Caco-2 (cell line): ENCODE results near the gene KCNT2. TPM values are rescaled to one million over a fixed set of nuclear protein-coding genes. Genes with fewer than 3 reads are reported as not detected.

Experiments used
- Bru-seq: library from RNA; stranded (reverse); fragments of 400-500 nt; gene quantifications from one replicate; lab custom pipeline; 2021; lab: Mats Ljungman, UMichigan
- BruChase-seq, 2 experiments: library from RNA; stranded (reverse); fragments of 400-500 nt; gene quantifications; one replicate each; lab custom pipeline; 2021; lab: Mats Ljungman, UMichigan
- BruUV-seq: library from RNA; stranded (reverse); fragments of 400-500 nt; replicated peaks from 2 replicates; lab custom pipeline; 2021; lab: Mats Ljungman, UMichigan
- CTCF ChIA-PET: fragments of 300-600 bp; sonication (Branson Sonifier 250); formaldehyde crosslinking; loops from one replicate; lab custom pipeline; 2022; ENCODE audit warnings: antibody characterized with exemption; lab: Charles Lee
- POLR2A ChIA-PET: fragments of 300-600 bp; sonication (Branson Sonifier 250); formaldehyde crosslinking; loops from one replicate; lab custom pipeline; 2022; ENCODE audit warnings: antibody characterized with exemption; lab: Charles Lee
- DNase-seq, 2 experiments: peaks; one replicate each; pipeline versions ENCODE4 v3.0.0 to v3.0.0-alpha.2; 2020 to 2022
- H3K27me3 ChIP-seq: replicated peaks from 2 replicates; pipeline ENCODE4 v1.6.0; 2011; ENCODE audit warnings: low read length; ENCODE audit not compliant: control insufficient read depth, insufficient read depth
- H3K36me3 ChIP-seq: 2 replicates; pipeline ENCODE4 v1.5.1; 2011; ENCODE audit warnings: low read length; ENCODE audit not compliant: control insufficient read depth, insufficient read depth
- H3K4me1 ChIP-seq: fragments of 250-450 bp; sonication (Bioruptor Pico); 2 replicates; pipeline ENCODE4 v1.5.1; 2020; ENCODE audit warnings: mild to moderate bottlenecking
- H3K4me3 ChIP-seq: 2 replicates; pipeline ENCODE4 v1.5.1; 2011; ENCODE audit warnings: low read depth, mild to moderate bottlenecking, control low read depth, low read length
- H3K9me3 ChIP-seq: fragments of 250-450 bp; sonication (Bioruptor Pico); 2 replicates; pipeline ENCODE4 v1.5.1; 2020; ENCODE audit warnings: mild to moderate bottlenecking, moderate library complexity
- H3K27ac Mint-ChIP-seq: one replicate; pipeline ENCODE4 v1.8.0; 2022; ENCODE audit warnings: mixed read lengths; ENCODE audit not compliant: unreplicated experiment
- H3K27me3 Mint-ChIP-seq: one replicate; pipeline ENCODE4 v1.8.0; 2022; ENCODE audit warnings: mixed read lengths; ENCODE audit not compliant: insufficient read depth, unreplicated experiment
- H3K36me3 Mint-ChIP-seq: one replicate; pipeline ENCODE4 v1.8.0; 2022; ENCODE audit warnings: mild to moderate bottlenecking, mixed read lengths; ENCODE audit not compliant: insufficient read depth, unreplicated experiment
- H3K4me1 Mint-ChIP-seq: one replicate; pipeline ENCODE4 v1.8.0; 2022; ENCODE audit warnings: low read depth, mixed read lengths; ENCODE audit not compliant: unreplicated experiment
- H3K4me3 Mint-ChIP-seq: one replicate; pipeline ENCODE4 v1.8.0; 2022; ENCODE audit warnings: mild to moderate bottlenecking, moderate library complexity, mixed read lengths; ENCODE audit not compliant: unreplicated experiment
- H3K9me3 Mint-ChIP-seq: one replicate; pipeline ENCODE4 v1.8.0; 2022; ENCODE audit warnings: mixed read lengths; ENCODE audit not compliant: unreplicated experiment
- intact Hi-C: fragments of 100-400 bp; cut with micrococcal nuclease; formaldehyde crosslinking; loops from one replicate; pipeline ENCODE4 v1.10.0; 2022; ENCODE audit not compliant: unreplicated experiment
- long read RNA-seq: library from polyadenylated mRNA; stranded (forward); transcript quantifications from one replicate; pipeline ENCODE4 v2.0.0, GENCODE V29; 2022
- total RNA-seq: library from RNA; stranded (reverse); gene quantifications from 2 replicates; pipeline ENCODE4 v1.2.3, GENCODE V29; 2022
- TF ChIP-seq, protein P1 (sequence below), 2 experiments: fragments of 200-600 bp in 1 of 2; IDR thresholded peaks; 1 replicate in 1 of 2; 2 replicates in 1 of 2; pipeline versions ENCODE4 v1.5.1 to v1.8.0; 2011 to 2022; ENCODE audit warnings: antibody characterized with exemption in 1 of 2, control low read depth in 1 of 2, inconsistent platforms in 1 of 2, low read depth in 1 of 2, low read length in 1 of 2, mild to moderate bottlenecking in 1 of 2, moderate library complexity in 1 of 2; ENCODE audit not compliant: insufficient read depth in 1 of 2, severe bottlenecking in 1 of 2, unreplicated experiment in 1 of 2

The KCNT2 gene
- total RNA-seq (not detected in 2 replicates), Bru-seq, nascent RNA (percentile 0 among the genes with signal in this experiment), BruChase-seq, experiment 1, labeled RNA remaining after a 2-hour chase (percentile 0 among the genes with signal in this experiment), BruChase-seq, experiment 2, labeled RNA remaining after a 6-hour chase (percentile 1 among the genes with signal in this experiment)
- long read RNA-seq, result 0 reads

DNA sequence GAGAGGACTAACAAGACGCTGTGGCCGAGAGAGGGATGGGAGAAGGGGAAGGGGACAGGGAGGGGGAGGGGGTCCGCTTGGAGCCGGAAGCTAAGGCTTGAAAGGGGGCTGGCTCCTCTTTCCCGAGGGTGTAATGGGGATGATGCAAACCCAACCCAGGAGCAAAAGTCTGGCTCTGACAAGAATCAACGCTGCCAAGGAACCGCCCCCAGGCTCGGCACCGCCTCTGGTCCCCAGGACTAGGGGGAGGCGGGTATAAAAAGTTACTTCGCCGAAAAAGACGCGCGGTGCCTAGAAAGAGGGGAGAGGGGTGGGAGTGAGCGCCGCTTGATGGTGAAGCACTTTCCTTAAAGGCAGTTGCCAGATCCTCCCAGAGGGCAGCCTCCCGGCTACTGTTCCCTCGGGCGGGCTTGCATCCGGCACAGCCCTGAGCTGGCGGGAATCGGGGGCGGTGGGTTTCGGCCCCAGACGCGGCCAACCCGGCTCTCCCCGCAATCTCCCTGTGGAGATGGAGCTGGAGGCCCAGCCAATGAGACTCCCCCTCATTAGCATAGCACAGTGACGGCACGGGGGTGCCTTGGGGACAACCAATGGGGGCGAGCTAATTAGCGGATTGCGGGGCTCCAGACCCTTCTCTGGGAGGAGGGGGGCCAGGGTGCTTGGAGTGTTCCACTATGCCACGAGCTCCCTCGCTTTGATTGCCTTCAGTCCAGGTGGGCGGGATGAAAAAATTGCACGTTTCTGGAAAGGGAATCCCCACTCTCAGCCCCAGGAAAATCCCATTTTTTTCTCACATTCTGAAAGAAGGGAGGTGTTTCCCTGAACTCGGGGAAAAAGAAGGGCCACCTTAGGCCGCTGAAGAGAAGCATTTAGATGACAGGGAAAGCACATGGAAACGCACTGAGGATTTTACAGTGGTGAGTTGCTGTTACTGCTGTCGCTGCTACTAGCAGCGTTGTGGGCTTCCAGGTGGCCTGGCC is at the start of gene KCNT2:
Gene KCNT2, minus strand, starts transcription at position 51 of the 980 bp plus-strand sequence. CDS start 131 bp downstream, outside the sequence.
- ChIA-PET CTCF (no interaction called here), POLR2A (no interaction called here)
- H3K36me3 ChIP-seq, result no peaks in the 10 kb centered on the region
- no peak within 1 kb of the TSS for H3K4me3 Mint-ChIP-seq
- H3K36me3 Mint-ChIP-seq, result no peaks in the 10 kb centered on the region
- H3K27me3 Mint-ChIP-seq, result no peaks in the 10 kb centered on the region
- intact Hi-C loops, result no loop called here
- BruUV-seq, result no TSS peak
- no peak within 1 kb of the TSS for H3K4me3 ChIP-seq
- no peak within 1 kb of the TSS for H3K27ac Mint-ChIP-seq
- no peaks in the 10 kb centered on the region for H3K4me1 ChIP-seq
- H3K27me3 ChIP-seq, result no peaks in the 10 kb centered on the region
- TF ChIP-seq, protein P1, sequence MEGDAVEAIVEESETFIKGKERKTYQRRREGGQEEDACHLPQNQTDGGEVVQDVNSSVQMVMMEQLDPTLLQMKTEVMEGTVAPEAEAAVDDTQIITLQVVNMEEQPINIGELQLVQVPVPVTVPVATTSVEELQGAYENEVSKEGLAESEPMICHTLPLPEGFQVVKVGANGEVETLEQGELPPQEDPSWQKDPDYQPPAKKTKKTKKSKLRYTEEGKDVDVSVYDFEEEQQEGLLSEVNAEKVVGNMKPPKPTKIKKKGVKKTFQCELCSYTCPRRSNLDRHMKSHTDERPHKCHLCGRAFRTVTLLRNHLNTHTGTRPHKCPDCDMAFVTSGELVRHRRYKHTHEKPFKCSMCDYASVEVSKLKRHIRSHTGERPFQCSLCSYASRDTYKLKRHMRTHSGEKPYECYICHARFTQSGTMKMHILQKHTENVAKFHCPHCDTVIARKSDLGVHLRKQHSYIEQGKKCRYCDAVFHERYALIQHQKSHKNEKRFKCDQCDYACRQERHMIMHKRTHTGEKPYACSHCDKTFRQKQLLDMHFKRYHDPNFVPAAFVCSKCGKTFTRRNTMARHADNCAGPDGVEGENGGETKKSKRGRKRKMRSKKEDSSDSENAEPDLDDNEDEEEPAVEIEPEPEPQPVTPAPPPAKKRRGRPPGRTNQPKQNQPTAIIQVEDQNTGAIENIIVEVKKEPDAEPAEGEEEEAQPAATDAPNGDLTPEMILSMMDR (IDR thresholded peaks at IDR 0.05; ENCODE audit: insufficient read depth in 1 of 2, low read depth in 1 of 2, low read length in 1 of 2, severe bottlenecking in 1 of 2, unreplicated experiment in 1 of 2), result no peak
- DNase-seq, result no peak
- H3K4me1 Mint-ChIP-seq, result no peaks in the 10 kb centered on the region
- H3K9me3 ChIP-seq, result no peaks in the 10 kb centered on the region
- H3K9me3 Mint-ChIP-seq, result no peaks in the 10 kb centered on the region

DNA sequence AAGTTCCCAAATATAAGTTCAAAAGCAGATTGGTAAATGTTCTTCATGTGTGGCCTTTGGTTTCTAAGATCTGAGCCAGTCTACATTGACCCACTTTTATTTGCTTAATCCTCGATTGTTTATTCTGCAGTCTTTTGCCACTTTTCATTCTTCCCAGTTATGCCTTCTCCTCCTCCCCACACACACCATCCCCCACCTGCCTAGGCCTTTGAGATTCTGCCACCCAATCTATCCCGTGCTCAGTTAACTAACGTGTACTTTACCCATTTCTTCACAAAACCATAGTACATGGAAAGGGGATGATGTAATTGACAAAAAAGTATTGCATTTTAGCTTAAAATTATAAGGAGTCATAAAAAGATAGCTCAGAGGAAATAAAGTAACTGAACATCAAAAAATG is 47.3 kb upstream of the KCNT2 start:
- POLR2A ChIA-PET, result no interaction called here
- Histone ChIP-seq H3K4me1 (no peaks in the 10 kb centered on the region), H3K4me3 (no peak overlapping the region), H3K9me3 (no peaks in the 10 kb centered on the region), H3K36me3 (no peaks in the 10 kb centered on the region), H3K27me3 (no peaks in the 10 kb centered on the region)
- no peak overlapping the region for H3K27ac Mint-ChIP-seq
- H3K4me3 Mint-ChIP-seq, result no peak overlapping the region
- no peaks in the 10 kb centered on the region for H3K36me3 Mint-ChIP-seq
- TF ChIP-seq, protein P1 (IDR thresholded peaks at IDR 0.05; ENCODE audit: insufficient read depth in 1 of 2, low read depth in 1 of 2, low read length in 1 of 2, severe bottlenecking in 1 of 2, unreplicated experiment in 1 of 2), result no peak
- no peaks in the 10 kb centered on the region for H3K4me1 Mint-ChIP-seq
- CTCF ChIA-PET, result no interaction called here
- H3K27me3 Mint-ChIP-seq, result no peaks in the 10 kb centered on the region
- DNase-seq, result no peak
- no peaks in the 10 kb centered on the region for H3K9me3 Mint-ChIP-seq
- intact Hi-C loops, result no loop called here
- no TSS peak for BruUV-seq

DNA sequence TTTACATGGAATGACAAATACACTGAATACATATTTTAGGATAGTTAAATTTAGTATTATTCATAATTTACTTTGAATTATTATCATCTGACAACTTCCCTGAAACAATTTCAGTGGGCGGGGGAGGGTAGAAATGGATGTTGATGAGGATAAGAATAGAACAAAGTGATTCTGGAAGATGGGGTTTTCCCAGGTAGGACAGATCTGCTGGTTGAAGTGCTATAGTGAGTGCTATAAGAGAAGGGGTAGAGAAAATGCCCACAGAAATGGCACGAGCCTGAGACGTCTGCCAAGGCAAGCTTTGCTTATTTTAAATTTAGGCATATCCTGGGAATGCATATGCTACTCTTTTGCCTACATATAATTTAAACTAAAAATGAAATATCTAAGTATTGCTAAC is 46.8 kb upstream of the KCNT2 start:
- CTCF ChIA-PET, result no interaction called here
- Mint-ChIP-seq H3K27me3 (no peaks in the 10 kb centered on the region), H3K4me3 (no peak overlapping the region), H3K27ac (no peak overlapping the region), H3K36me3 (no peaks in the 10 kb centered on the region), H3K9me3 (no peaks in the 10 kb centered on the region), H3K4me1 (no peaks in the 10 kb centered on the region)
- no peaks in the 10 kb centered on the region for H3K36me3 ChIP-seq
- no TSS peak for BruUV-seq
- H3K4me3 ChIP-seq, result no peak overlapping the region
- H3K9me3 ChIP-seq, result no peaks in the 10 kb centered on the region
- TF ChIP-seq, protein P1 (IDR thresholded peaks at IDR 0.05; ENCODE audit: insufficient read depth in 1 of 2, low read depth in 1 of 2, low read length in 1 of 2, severe bottlenecking in 1 of 2, unreplicated experiment in 1 of 2), result no peak
- POLR2A ChIA-PET, result no interaction called here
- intact Hi-C loops, result no loop called here
- H3K27me3 ChIP-seq, result no peaks in the 10 kb centered on the region
- no peaks in the 10 kb centered on the region for H3K4me1 ChIP-seq
- DNase-seq, result no peak
